ENCODE data around the gene GLIS1. TPM values are rescaled to one million over a fixed set of nuclear protein-coding genes. Genes with fewer than 3 reads are reported as not detected.
"Not testable (repeated sequence)": the region's sequence is repeated elsewhere in the genome, so short reads cannot be mapped to it uniquely, and the experiment has no call there.

GLIS1 gene
- total and polyA plus RNA-seq, 3 experiments from 2014 or later = 0.18 TPM; not detected in 2

- H3K9me3 ChIP-seq (ENCODE audit: low read length) = no peaks in the 10 kb centered on the region
- no peak overlapping the region for H3K4me3 ChIP-seq (ENCODE audit: low read length)
- no peak overlapping the region for H3K27ac ChIP-seq (ENCODE audit: low read depth, low read length)
- no peak for DNase-seq
- ChIA-PET CTCF (no interaction called here), POLR2A (no interaction called here)
- H3K4me1 ChIP-seq (ENCODE audit: insufficient read depth, low read length) = peaks cover 6% of the 10 kb centered on the region
- H3K4me1 Mint-ChIP-seq = peaks cover 15 to 19% (median 17%) of the 10 kb centered on the region in 3 donors
- no peaks in the 10 kb centered on the region for H3K27me3 ChIP-seq (ENCODE audit: insufficient read depth, low read length, poor library complexity, severe bottlenecking)
- peak overlapping the region in 1 of 8 donors; percentile 61 for H3K27ac Mint-ChIP-seq
- H3K4me3 Mint-ChIP-seq = no peak overlapping the region
- peaks cover 5 to 15% of the 10 kb centered on the region in 2 donors for H3K27me3 Mint-ChIP-seq
- H3K9me3 Mint-ChIP-seq = no peaks in the 10 kb centered on the region
- no peaks in the 10 kb centered on the region for H3K36me3 Mint-ChIP-seq
- H3K36me3 ChIP-seq (ENCODE audit: insufficient read depth, low read length) = no peaks in the 10 kb centered on the region
These were observed 180.1 kb downstream of the GLIS1 start for GRCh38 chr1:53558739-53559315.

- peaks cover 6% of the 10 kb centered on the region for H3K4me1 ChIP-seq (ENCODE audit: insufficient read depth, low read length)
- ChIA-PET POLR2A (no interaction called here), CTCF (no interaction called here)
- no peaks in the 10 kb centered on the region for H3K27me3 ChIP-seq (ENCODE audit: insufficient read depth, low read length, poor library complexity, severe bottlenecking)
- DNase-seq = peak in 1 of 5 donors; percentile 26
- Mint-ChIP-seq H3K27me3 (peaks cover 5 to 9% of the 10 kb centered on the region in 2 donors), H3K4me1 (peaks cover 14 to 22% (median 15%) of the 10 kb centered on the region in 3 donors), H3K36me3 (no peaks in the 10 kb centered on the region), H3K4me3 (no peak overlapping the region), H3K27ac (peak overlapping the region in 2 of 8 donors; percentile 21 to 35), H3K9me3 (no peaks in the 10 kb centered on the region)
- no peaks in the 10 kb centered on the region for H3K9me3 ChIP-seq (ENCODE audit: low read length)
- no peak overlapping the region for H3K4me3 ChIP-seq (ENCODE audit: low read length)
- no peak overlapping the region for H3K27ac ChIP-seq (ENCODE audit: low read depth, low read length)
- no peaks in the 10 kb centered on the region for H3K36me3 ChIP-seq (ENCODE audit: insufficient read depth, low read length)
These were observed 180.9 kb downstream of the GLIS1 start for GRCh38 chr1:53557830-53558738.

GRCh38 chr1:53557369-53557768 is 181.6 kb downstream of the GLIS1 start:
- Mint-ChIP-seq H3K36me3 (no peaks in the 10 kb centered on the region), H3K27me3 (peaks cover 3 to 4% of the 10 kb centered on the region in 2 donors), H3K4me1 (peaks cover 7 to 16% (median 10%) of the 10 kb centered on the region in 3 donors), H3K27ac (peak overlapping the region in 1 of 8 donors; percentile 21), H3K4me3 (no peak overlapping the region), H3K9me3 (no peaks in the 10 kb centered on the region)
- Histone ChIP-seq H3K4me1 (ENCODE audit: insufficient read depth, low read length) (no peaks in the 10 kb centered on the region), H3K27me3 (ENCODE audit: insufficient read depth, low read length, poor library complexity, severe bottlenecking) (no peaks in the 10 kb centered on the region), H3K36me3 (ENCODE audit: insufficient read depth, low read length) (no peaks in the 10 kb centered on the region), H3K27ac (ENCODE audit: low read depth, low read length) (no peak overlapping the region), H3K4me3 (ENCODE audit: low read length) (no peak overlapping the region), H3K9me3 (ENCODE audit: low read length) (no peaks in the 10 kb centered on the region)
- POLR2A ChIA-PET = no interaction called here
- no peak for DNase-seq
- CTCF ChIA-PET = no interaction called here

- H3K4me1 Mint-ChIP-seq = peaks cover under 1 to 10% (median 4%) of the 10 kb centered on the region in 3 donors
- no peak overlapping the region for H3K4me3 ChIP-seq (ENCODE audit: low read length)
- POLR2A ChIA-PET = no interaction called here
- no peaks in the 10 kb centered on the region for H3K9me3 Mint-ChIP-seq
- no peaks in the 10 kb centered on the region for H3K36me3 Mint-ChIP-seq
- H3K36me3 ChIP-seq (ENCODE audit: insufficient read depth, low read length) = no peaks in the 10 kb centered on the region
- no peak overlapping the region for H3K27ac Mint-ChIP-seq
- no peaks in the 10 kb centered on the region for H3K27me3 ChIP-seq (ENCODE audit: insufficient read depth, low read length, poor library complexity, severe bottlenecking)
- H3K9me3 ChIP-seq (ENCODE audit: low read length) = no peaks in the 10 kb centered on the region
- no peaks in the 10 kb centered on the region for H3K4me1 ChIP-seq (ENCODE audit: insufficient read depth, low read length)
- H3K27me3 Mint-ChIP-seq = peaks cover 0 to 2% of the 10 kb centered on the region in 2 donors
- CTCF ChIA-PET = no interaction called here
- no peak overlapping the region for H3K4me3 Mint-ChIP-seq
- H3K27ac ChIP-seq (ENCODE audit: low read depth, low read length) = no peak overlapping the region
- no peak for DNase-seq
These were observed 182.2 kb downstream of the GLIS1 start for GRCh38 chr1:53556657-53557227.

GRCh38 chr1:53555620-53556326 is 183.2 kb downstream of the GLIS1 start:
- H3K4me1 ChIP-seq (ENCODE audit: insufficient read depth, low read length); H3K4me1 Mint-ChIP-seq; H3K27me3 ChIP-seq (ENCODE audit: insufficient read depth, low read length, poor library complexity, severe bottlenecking); H3K4me3 Mint-ChIP-seq; POLR2A ChIA-PET; H3K27ac Mint-ChIP-seq; CTCF ChIA-PET; H3K36me3 Mint-ChIP-seq; H3K9me3 ChIP-seq (ENCODE audit: low read length); H3K27me3 Mint-ChIP-seq; H3K36me3 ChIP-seq (ENCODE audit: insufficient read depth, low read length); DNase-seq; H3K9me3 Mint-ChIP-seq; H3K4me3 ChIP-seq (ENCODE audit: low read length); H3K27ac ChIP-seq (ENCODE audit: low read depth, low read length): not testable (repeated sequence)

- H3K4me3 ChIP-seq (ENCODE audit: low read length) = no peak overlapping the region
- Mint-ChIP-seq H3K4me3 (no peak overlapping the region), H3K9me3 (no peaks in the 10 kb centered on the region), H3K36me3 (no peaks in the 10 kb centered on the region), H3K4me1 (peaks cover 0 to 10% (median 3%) of the 10 kb centered on the region in 3 donors), H3K27me3 (no peaks in the 10 kb centered on the region), H3K27ac (peak overlapping the region in 1 of 8 donors; percentile 77)
- no peaks in the 10 kb centered on the region for H3K36me3 ChIP-seq (ENCODE audit: insufficient read depth, low read length)
- H3K27me3 ChIP-seq (ENCODE audit: insufficient read depth, low read length, poor library complexity, severe bottlenecking) = no peaks in the 10 kb centered on the region
- H3K4me1 ChIP-seq (ENCODE audit: insufficient read depth, low read length) = no peaks in the 10 kb centered on the region
- no peak overlapping the region for H3K27ac ChIP-seq (ENCODE audit: low read depth, low read length)
- peak in 1 of 5 donors; percentile 30 for DNase-seq
- no peaks in the 10 kb centered on the region for H3K9me3 ChIP-seq (ENCODE audit: low read length)
- POLR2A ChIA-PET = interaction anchor here (0.6 kb wide), 1 partner anchor 20 kb away, joined by 3 read pairs; no protein-coding TSS in a partner anchor
- CTCF ChIA-PET = no interaction called here
These were observed 184.2 kb downstream of the GLIS1 start for GRCh38 chr1:53554592-53555305.

- H3K4me3 ChIP-seq (ENCODE audit: low read length) = no peak overlapping the region
- H3K36me3 ChIP-seq (ENCODE audit: insufficient read depth, low read length) = no peaks in the 10 kb centered on the region
- no peaks in the 10 kb centered on the region for H3K9me3 Mint-ChIP-seq
- ChIA-PET CTCF (no interaction called here), POLR2A (no interaction called here)
- no peaks in the 10 kb centered on the region for H3K9me3 ChIP-seq (ENCODE audit: low read length)
- H3K27me3 ChIP-seq (ENCODE audit: insufficient read depth, low read length, poor library complexity, severe bottlenecking) = no peaks in the 10 kb centered on the region
- H3K4me1 ChIP-seq (ENCODE audit: insufficient read depth, low read length) = no peaks in the 10 kb centered on the region
- DNase-seq = peak in 2 of 5 donors; percentile 26 to 49
- peaks cover 0 to 10% (median 3%) of the 10 kb centered on the region in 3 donors for H3K4me1 Mint-ChIP-seq
- H3K4me3 Mint-ChIP-seq = no peak overlapping the region
- no peaks in the 10 kb centered on the region for H3K36me3 Mint-ChIP-seq
- H3K27ac ChIP-seq (ENCODE audit: low read depth, low read length) = no peak overlapping the region
- H3K27ac Mint-ChIP-seq = peak overlapping the region in 6 of 8 donors; percentile 17 to 77 (median 50)
- no peaks in the 10 kb centered on the region for H3K27me3 Mint-ChIP-seq
These were observed 185.0 kb downstream of the GLIS1 start for GRCh38 chr1:53553734-53554509.
